HG03103 (cell line): Measurements from ENCODE around the gene TERB1.
A peak's percentile ranks its signal among the peaks of the same experiment; 100 is the strongest.

Experiments
- ATAC-seq: cut with Tn5 transposase; IDR thresholded peaks from one replicate; pipeline ENCODE4 v1.9.1; 2021; ENCODE audit warnings: low read depth; ENCODE audit not compliant: unreplicated experiment

Gene TERB1

GRCh38 chr16:66751303-66751991 is 49.9 kb downstream of the TERB1 start, which contains the start of gene DYNC1LI2:
DYNC1LI2 (minus strand) TSS chr16:66751609; CDS start chr16:66751591, 18 bp downstream.
- ATAC-seq: peak; percentile 83

GRCh38 chr16:66751053-66751302 is 50.4 kb downstream of the TERB1 start:
- no peak for ATAC-seq

GRCh38 chr16:66750279-66751052 is 50.9 kb downstream of the TERB1 start:
- ATAC-seq: no peak

- ATAC-seq: peak; percentile 41
These were observed 54.7 kb downstream of the TERB1 start for GRCh38 chr16:66746682-66747081.

- ATAC-seq: no peak
These were observed 55.3 kb downstream of the TERB1 start for GRCh38 chr16:66746048-66746447.

- ATAC-seq: no peak
These were observed 59.2 kb downstream of the TERB1 start for GRCh38 chr16:66741950-66742808.

- no peak for ATAC-seq
These were observed 60.0 kb downstream of the TERB1 start for GRCh38 chr16:66741169-66741900.

GRCh38 chr16:66740533-66740932 is 60.9 kb downstream of the TERB1 start:
- no peak for ATAC-seq

GRCh38 chr16:66740010-66740409 is 61.4 kb downstream of the TERB1 start:
- ATAC-seq: no peak

GRCh38 chr16:66735891-66736290 is 65.5 kb downstream of the TERB1 start:
- ATAC-seq: no peak

- no peak for ATAC-seq
These were observed 70.3 kb downstream of the TERB1 start for GRCh38 chr16:66731101-66731500.

- ATAC-seq: no peak
These were observed 72.6 kb downstream of the TERB1 start for GRCh38 chr16:66728804-66729203.

- ATAC-seq: no peak
These were observed 73.1 kb downstream of the TERB1 start for GRCh38 chr16:66728117-66728787.

- ATAC-seq: no peak
These were observed 80.6 kb downstream of the TERB1 start for GRCh38 chr16:66720766-66721165.

- ATAC-seq: no peak
These were observed 82.1 kb downstream of the TERB1 start for GRCh38 chr16:66719246-66719645.

GRCh38 chr16:66717776-66718175 is 83.6 kb downstream of the TERB1 start:
- ATAC-seq: no peak

- ATAC-seq: no peak
These were observed 84.2 kb downstream of the TERB1 start for GRCh38 chr16:66717112-66717675.

- no peak for ATAC-seq
These were observed 86.6 kb downstream of the TERB1 start for GRCh38 chr16:66714654-66715307.

- no peak for ATAC-seq
These were observed 87.3 kb downstream of the TERB1 start for GRCh38 chr16:66714062-66714461.
